Breast epithelium (tissue), 4 donors: ENCODE measurements around the gene CBR3. TPM values are rescaled to one million over a fixed set of nuclear protein-coding genes. Genes with fewer than 3 reads are reported as not detected.
"Not testable (repeated sequence)": the region's sequence is repeated elsewhere in the genome, so short reads cannot be mapped to it uniquely, and the experiment has no call there.

Experiments used
- DNase-seq, 2 donors: peaks; one replicate each; pipeline ENCODE4 v3.0.0-alpha.2; 2019; ENCODE audit warnings: low spot score in 2 of 2
- H3K27ac ChIP-seq, 2 donors: fragments of 200-600 bp; sonication (generic) in 1 of 2; one replicate each; pipeline ENCODE4 v1.5.1; 2016 to 2019; ENCODE audit warnings: mild to moderate bottlenecking in 1 of 2
- H3K27me3 ChIP-seq, 2 donors: fragments of 200-600 bp; sonication (generic) in 1 of 2; one replicate each; pipeline versions ENCODE4 v1.5.1 to v1.6.0; 2017 to 2019; ENCODE audit warnings: control low read depth in 1 of 2, mild to moderate bottlenecking in 1 of 2
- H3K36me3 ChIP-seq: fragments of 200-600 bp; one replicate; pipeline ENCODE4 v1.5.1; 2019
- H3K4me1 ChIP-seq, 2 donors: fragments of 200-600 bp; sonication (generic); one replicate each; pipeline ENCODE4 v1.5.1; 2016 to 2019; ENCODE audit warnings: control low read depth in 1 of 2
- H3K4me3 ChIP-seq, 3 donors: fragments of 200-600 bp; sonication (generic); 1 replicate in 2 of 3; 2 replicates in 1 of 3; pipeline ENCODE4 v1.5.1; 2016 to 2019; ENCODE audit warnings: mild to moderate bottlenecking in 3 of 3, moderate library complexity in 2 of 3
- H3K9me3 ChIP-seq, 2 donors: fragments of 200-600 bp; sonication (generic) in 1 of 2; one replicate each; pipeline ENCODE4 v1.5.1; 2016 to 2019; ENCODE audit warnings: control low read depth in 1 of 2
- CTCF ChIP-seq, 3 donors: fragments of 450-650 bp; IDR thresholded peaks; one replicate each; pipeline ENCODE4 v1.5.1; 2016 to 2017; ENCODE audit warnings: antibody characterized with exemption in 3 of 3, mild to moderate bottlenecking in 3 of 3, moderate library complexity in 3 of 3
- POLR2A ChIP-seq: fragments of 450-650 bp; IDR thresholded peaks from one replicate; pipeline ENCODE4 v1.6.1; 2016; ENCODE audit warnings: antibody characterized with exemption, mild to moderate bottlenecking, moderate library complexity
- POLR2AphosphoS5 ChIP-seq, 3 donors: sonication (generic); formaldehyde crosslinking; IDR thresholded peaks; one replicate each; pipeline ENCODE4 v1.6.1; 2017; ENCODE audit warnings: antibody characterized with exemption in 3 of 3
- intact Hi-C: fragments of 100-400 bp; cut with DNase I; formaldehyde crosslinking; loops from one replicate; pipeline ENCODE4 v1.15.1; 2023; ENCODE audit warnings: low total_unique reads
- total RNA-seq, 3 donors: library from RNA; depleted of rRNA; stranded (reverse); fragments of >200 nt; gene quantifications; one replicate each; pipeline ENCODE4 v1.1.0, GENCODE V29; 2016

Gene CBR3
- total RNA-seq, 3 donors from 2014 or later, result 15.7 to 29.0 (median 22.1) TPM

- no peak for TF ChIP-seq POLR2A
- TF ChIP-seq POLR2AphosphoS5 (IDR thresholded peaks at IDR 0.05), result no peak
- no peak for TF ChIP-seq CTCF (IDR thresholded peaks at IDR 0.05)
- peak overlapping the region in 1 of 2 donors; percentile 38 for H3K27ac ChIP-seq
- intact Hi-C loops, result no loop called here
- H3K4me3 ChIP-seq, result no peak overlapping the region
- no peaks in the 10 kb centered on the region for H3K4me1 ChIP-seq
- no peaks in the 10 kb centered on the region for H3K27me3 ChIP-seq
- DNase-seq, result no peak
- no peaks in the 10 kb centered on the region for H3K36me3 ChIP-seq
- no peaks in the 10 kb centered on the region for H3K9me3 ChIP-seq
These were observed 38.2 kb upstream of the CBR3 start for GRCh38 chr21:36096398-36097290.

GRCh38 chr21:36097427-36098181 is 37.3 kb upstream of the CBR3 start:
- H3K27me3 ChIP-seq, result no peaks in the 10 kb centered on the region
- no peak overlapping the region for H3K27ac ChIP-seq
- no peaks in the 10 kb centered on the region for H3K9me3 ChIP-seq
- no peaks in the 10 kb centered on the region for H3K36me3 ChIP-seq
- H3K4me3 ChIP-seq, result no peak overlapping the region
- TF ChIP-seq POLR2AphosphoS5 (IDR thresholded peaks at IDR 0.05) (no peak), POLR2A (no peak)
- no peaks in the 10 kb centered on the region for H3K4me1 ChIP-seq
- DNase-seq, result no peak
- intact Hi-C loops, result no loop called here

GRCh38 chr21:36098182-36098532 is 36.7 kb upstream of the CBR3 start:
- DNase-seq, result no peak
- H3K4me1 ChIP-seq, result no peaks in the 10 kb centered on the region
- no peak for TF ChIP-seq CTCF (IDR thresholded peaks at IDR 0.05)
- TF ChIP-seq POLR2AphosphoS5 (IDR thresholded peaks at IDR 0.05), result no peak
- TF ChIP-seq POLR2A, result no peak

GRCh38 chr21:36099000-36099399 is 35.9 kb upstream of the CBR3 start:
- TF ChIP-seq POLR2AphosphoS5 (IDR thresholded peaks at IDR 0.05) (no peak), POLR2A (no peak), CTCF (IDR thresholded peaks at IDR 0.05) (no peak)
- Histone ChIP-seq H3K4me1 (no peaks in the 10 kb centered on the region), H3K4me3 (no peak overlapping the region), H3K36me3 (no peaks in the 10 kb centered on the region), H3K27ac (no peak overlapping the region), H3K27me3 (no peaks in the 10 kb centered on the region), H3K9me3 (no peaks in the 10 kb centered on the region)
- DNase-seq, result no peak
- intact Hi-C loops, result no loop called here

More at GRCh38 chr21:36098182-36098532, 36.7 kb upstream of the CBR3 start:
- Histone ChIP-seq H3K36me3 (no peaks in the 10 kb centered on the region), H3K27me3 (no peaks in the 10 kb centered on the region), H3K9me3 (no peaks in the 10 kb centered on the region), H3K27ac (no peak overlapping the region), H3K4me3 (no peak overlapping the region)
- intact Hi-C loops, result no loop called here

GRCh38 chr21:36099695-36100211 is 35.1 kb upstream of the CBR3 start:
- DNase-seq, intact Hi-C loops, H3K27ac ChIP-seq, H3K27me3 ChIP-seq, H3K36me3 ChIP-seq, H3K4me1 ChIP-seq, H3K4me3 ChIP-seq, H3K9me3 ChIP-seq: not testable (repeated sequence)
